Mesothelial cell of epicardium (in vitro differentiated cells): Measurements from ENCODE around the gene HSPA12A. TPM values are rescaled to one million over a fixed set of nuclear protein-coding genes. Genes with fewer than 3 reads are reported as not detected.

Experiments
- DNase-seq, 2 experiments: peaks; one replicate each; pipeline ENCODE4 v3.0.0; 2021; ENCODE audit warnings: low spot score in 2 of 2; ENCODE audit not compliant: unreplicated experiment in 2 of 2
- H3K27ac Mint-ChIP-seq: 2 replicates; pipeline ENCODE4 v1.8.0; 2021; ENCODE audit warnings: mixed read lengths
- H3K27me3 Mint-ChIP-seq: 2 replicates; pipeline ENCODE4 v1.8.0; 2021; ENCODE audit warnings: low read depth, mixed read lengths
- H3K36me3 Mint-ChIP-seq: 2 replicates; pipeline ENCODE4 v1.8.0; 2021; ENCODE audit warnings: mixed read lengths
- H3K4me1 Mint-ChIP-seq: 2 replicates; pipeline ENCODE4 v1.8.0; 2021; ENCODE audit warnings: mixed read lengths
- H3K4me3 Mint-ChIP-seq: 2 replicates; pipeline ENCODE4 v1.8.0; 2021; ENCODE audit warnings: mild to moderate bottlenecking, moderate library complexity, mixed read lengths
- H3K9me3 Mint-ChIP-seq: 2 replicates; pipeline ENCODE4 v1.8.0; 2021; ENCODE audit warnings: mixed read lengths
- total RNA-seq: library from RNA; stranded (reverse); gene quantifications from 3 replicates; pipeline ENCODE4 v1.2.1, GENCODE V29; 2021
- TF ChIP-seq, protein P1 (sequence below): fragments of 200-600 bp; sonication (generic); IDR thresholded peaks from one replicate; pipeline ENCODE4 v1.5.0; 2021; ENCODE audit warnings: antibody characterized with exemption; ENCODE audit not compliant: unreplicated experiment

Gene HSPA12A
- total RNA-seq, 1 donor from 2014 or later, result 11.8 TPM

DNA sequence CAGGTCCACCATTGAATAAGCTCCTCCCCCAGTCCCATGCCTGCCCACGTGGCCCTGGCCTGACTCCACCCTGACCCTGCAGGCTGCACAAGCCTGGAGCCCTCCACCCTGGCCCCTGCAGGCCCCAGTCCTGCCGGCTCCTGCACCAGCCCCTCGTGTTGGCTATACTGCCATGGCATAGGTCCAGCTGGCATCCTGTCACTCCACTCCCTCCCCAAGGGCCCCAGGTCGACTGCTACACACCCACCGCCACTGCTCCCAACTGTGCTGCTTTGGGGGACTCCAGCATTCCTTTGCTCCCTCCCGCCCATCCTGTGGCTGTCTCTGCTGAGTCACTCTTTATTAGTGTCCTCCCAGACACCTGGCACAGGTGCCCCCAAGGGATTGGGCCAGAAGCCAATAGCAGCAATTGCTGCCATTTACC is 32.4 kb upstream of the HSPA12A start:
- Mint-ChIP-seq H3K4me3 (no peak overlapping the region), H3K36me3 (no peaks in the 10 kb centered on the region), H3K27me3 (peaks cover 4% of the 10 kb centered on the region), H3K4me1 (peaks cover 3% of the 10 kb centered on the region), H3K9me3 (no peaks in the 10 kb centered on the region), H3K27ac (no peak overlapping the region)
- no peak for DNase-seq
- TF ChIP-seq, protein P1, sequence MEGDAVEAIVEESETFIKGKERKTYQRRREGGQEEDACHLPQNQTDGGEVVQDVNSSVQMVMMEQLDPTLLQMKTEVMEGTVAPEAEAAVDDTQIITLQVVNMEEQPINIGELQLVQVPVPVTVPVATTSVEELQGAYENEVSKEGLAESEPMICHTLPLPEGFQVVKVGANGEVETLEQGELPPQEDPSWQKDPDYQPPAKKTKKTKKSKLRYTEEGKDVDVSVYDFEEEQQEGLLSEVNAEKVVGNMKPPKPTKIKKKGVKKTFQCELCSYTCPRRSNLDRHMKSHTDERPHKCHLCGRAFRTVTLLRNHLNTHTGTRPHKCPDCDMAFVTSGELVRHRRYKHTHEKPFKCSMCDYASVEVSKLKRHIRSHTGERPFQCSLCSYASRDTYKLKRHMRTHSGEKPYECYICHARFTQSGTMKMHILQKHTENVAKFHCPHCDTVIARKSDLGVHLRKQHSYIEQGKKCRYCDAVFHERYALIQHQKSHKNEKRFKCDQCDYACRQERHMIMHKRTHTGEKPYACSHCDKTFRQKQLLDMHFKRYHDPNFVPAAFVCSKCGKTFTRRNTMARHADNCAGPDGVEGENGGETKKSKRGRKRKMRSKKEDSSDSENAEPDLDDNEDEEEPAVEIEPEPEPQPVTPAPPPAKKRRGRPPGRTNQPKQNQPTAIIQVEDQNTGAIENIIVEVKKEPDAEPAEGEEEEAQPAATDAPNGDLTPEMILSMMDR, result no peak

GRCh38 chr10:116772909-116773705 is 30.7 kb upstream of the HSPA12A start:
- no peak for DNase-seq
- Mint-ChIP-seq H3K27me3 (peaks cover 5% of the 10 kb centered on the region), H3K36me3 (no peaks in the 10 kb centered on the region), H3K4me1 (peaks cover 3% of the 10 kb centered on the region), H3K27ac (no peak overlapping the region), H3K9me3 (no peaks in the 10 kb centered on the region), H3K4me3 (no peak overlapping the region)
- TF ChIP-seq, protein P1, result no peak

DNA sequence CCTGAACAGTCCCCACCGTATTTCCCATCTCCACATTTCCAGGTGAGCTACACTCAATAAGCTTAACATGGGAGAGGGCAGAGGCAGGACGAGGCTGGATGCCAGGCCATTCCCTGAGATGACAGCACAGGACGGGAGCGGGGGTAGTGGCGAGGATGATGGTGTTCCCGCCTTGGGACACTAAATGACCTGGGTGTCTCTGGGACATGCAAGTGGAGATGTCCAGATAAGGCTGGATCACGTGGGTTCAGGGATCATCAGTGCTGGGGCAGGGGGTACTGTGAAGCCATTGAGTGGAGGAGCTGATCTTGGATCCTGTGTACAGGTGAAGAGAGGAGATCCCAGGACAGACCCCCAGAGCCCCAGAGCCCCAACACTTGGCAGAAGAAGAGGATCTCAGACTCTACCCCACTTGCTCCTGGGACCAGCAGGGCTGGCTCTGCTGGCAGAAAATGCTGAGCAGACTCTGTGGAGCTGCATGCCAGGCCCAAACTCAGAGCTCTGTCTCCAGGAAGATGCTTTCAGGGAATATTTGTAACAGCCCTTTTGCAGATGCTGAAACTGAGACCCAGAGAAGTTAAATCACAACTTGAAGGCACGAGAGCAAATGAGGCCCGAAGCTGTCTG is 29.7 kb upstream of the HSPA12A start:
- Mint-ChIP-seq H3K4me1 (peaks cover 7% of the 10 kb centered on the region), H3K27me3 (peaks cover 8% of the 10 kb centered on the region), H3K36me3 (no peaks in the 10 kb centered on the region), H3K9me3 (no peaks in the 10 kb centered on the region), H3K4me3 (no peak overlapping the region), H3K27ac (no peak overlapping the region)
- TF ChIP-seq, protein P1, result no peak
- DNase-seq, result no peak

GRCh38 chr10:116771101-116771958 is 29.0 kb upstream of the HSPA12A start:
- H3K27me3 Mint-ChIP-seq, result peaks cover 8% of the 10 kb centered on the region
- TF ChIP-seq, protein P1, result no peak
- H3K4me1 Mint-ChIP-seq, result peaks cover 7% of the 10 kb centered on the region
- H3K36me3 Mint-ChIP-seq, result no peaks in the 10 kb centered on the region
- H3K4me3 Mint-ChIP-seq, result no peak overlapping the region
- no peaks in the 10 kb centered on the region for H3K9me3 Mint-ChIP-seq
- no peak for DNase-seq
- no peak overlapping the region for H3K27ac Mint-ChIP-seq

- TF ChIP-seq, protein P1, result no peak
- H3K27ac Mint-ChIP-seq, result no peak overlapping the region
- no peak for DNase-seq
- no peaks in the 10 kb centered on the region for H3K36me3 Mint-ChIP-seq
- peaks cover 6% of the 10 kb centered on the region for H3K27me3 Mint-ChIP-seq
- H3K9me3 Mint-ChIP-seq, result peaks cover 5% of the 10 kb centered on the region
- peaks cover 7% of the 10 kb centered on the region for H3K4me1 Mint-ChIP-seq
- no peak overlapping the region for H3K4me3 Mint-ChIP-seq
Observed at GRCh38 chr10:116770281-116770680, 27.9 kb upstream of the HSPA12A start.
